Heart right ventricle (tissue), 16 donors: Measurements from ENCODE around the gene ZFR2. TPM values are rescaled to one million over a fixed set of nuclear protein-coding genes. Genes with fewer than 3 reads are reported as not detected.
"Not testable (repeated sequence)": the region's sequence is repeated elsewhere in the genome, so short reads cannot be mapped to it uniquely, and the experiment has no call there.

Experiments used
- ATAC-seq, 8 donors: fragments of 200-7000 bp; cut with Tn5 transposase; one replicate each; pipeline ENCODE4 v1.9.1; 2020; ENCODE audit warnings: mild to moderate bottlenecking in 8 of 8, moderate library complexity in 8 of 8, moderate number of reproducible peaks in 1 of 8
- DNase-seq, 2 donors: peaks; one replicate each; pipeline ENCODE4 v3.0.0-alpha.2; 2020
- H3K27ac ChIP-seq, 10 donors: fragments of 200-600 bp; sonication (generic) in 2 of 10; one replicate each; pipeline versions ENCODE4 v1.5.0 to v1.8.0; 2020 to 2022; ENCODE audit warnings: mild to moderate bottlenecking in 3 of 10
- H3K27me3 ChIP-seq, 7 donors: fragments of 200-600 bp; one replicate each; pipeline ENCODE4 v1.8.0; 2021 to 2022; ENCODE audit warnings: mild to moderate bottlenecking in 2 of 7
- H3K36me3 ChIP-seq, 9 donors: fragments of 200-600 bp; sonication (generic) in 1 of 9; one replicate each; pipeline versions ENCODE4 v1.5.0 to v1.8.0; 2020 to 2022; ENCODE audit warnings: mild to moderate bottlenecking in 2 of 9
- H3K4me1 ChIP-seq, 9 donors: fragments of 200-600 bp; sonication (generic) in 1 of 9; one replicate each; pipeline versions ENCODE4 v1.5.0 to v1.8.0; 2020 to 2022; ENCODE audit warnings: mild to moderate bottlenecking in 4 of 9
- H3K4me3 ChIP-seq, 10 donors: fragments of 200-600 bp; sonication (generic) in 2 of 10; one replicate each; pipeline versions ENCODE4 v1.5.0 to v1.8.0; 2020 to 2022; ENCODE audit warnings: mild to moderate bottlenecking in 7 of 10, moderate library complexity in 2 of 10
- H3K9me3 ChIP-seq, 11 donors: fragments of 200-600 bp in 10 of 11; sonication (generic) in 2 of 11; one replicate each; pipeline versions ENCODE4 v1.5.0 to v1.8.0; 2013 to 2022; ENCODE audit warnings: mild to moderate bottlenecking in 2 of 11, control low read depth in 1 of 11, moderate library complexity in 1 of 11
- CTCF ChIP-seq, 9 donors: fragments of 200-600 bp; sonication (generic) in 2 of 9; IDR thresholded peaks; one replicate each; pipeline versions ENCODE4 v1.5.0 to v1.8.0; 2021 to 2022; ENCODE audit warnings: antibody characterized with exemption in 9 of 9, mild to moderate bottlenecking in 5 of 9, moderate library complexity in 1 of 9
- WGBS, 2 donors: extraction: QIAGEN DNeasy Blood & Tissue Kit; methylation state at CpG; one replicate each; pipeline ENCODE4 v1.1.7; 2013; ENCODE audit warnings: inconsistent platforms in 1 of 2; 5-methylcytosine and 5-hydroxymethylcytosine counted together
- intact Hi-C, 10 donors: fragments of 100-400 bp; cut with DNase I; formaldehyde crosslinking; loops; one replicate each; pipeline versions ENCODE4 v1.11.1 to v1.14.2; 2022
- polyA plus RNA-seq, 2 donors: library from polyadenylated mRNA; stranded (reverse); fragments of 200-250 nt; gene quantifications; one replicate each; pipeline ENCODE4 v1.2.3, GENCODE V29; 2013
- total RNA-seq, 10 donors: library from RNA; stranded (reverse); fragmentation: NEBNext Ultra II Directional in 3 of 10; extraction: Animal tissue kit (Norgen Biotek cat#: 25700) in 3 of 10; gene quantifications; one replicate each; pipeline versions ENCODE4 v1.2.1 to v1.2.4, GENCODE V29; 2021 to 2023
- donor health status: Arrhythmogenic right ventricular cardiomyopathy.
- donor health status: ischemic (EF 13 %, LVEDD 7.1; RV severe dilation, severe dysfunction).
- donor health status: healthy with polysubstance abuse.
- donor health status: DM: no; HTN: yes; CAD: no.
- donor health status: DM: no; HTN: no; CAD: no.
- donor health status: ischemic (EF 25% LVEDD 6.9; RV normal size, moderate dysfunction).
- donor health status: ischemic (EF 25% LVEDD 5.7; RV mildly dilated, moderate dysfunction).
- donor health status: healthy.
- donor health status: DM: yes; HTN: yes; CAD: no.
- donor health status: Ischemic cardiomyopathy.
- donor health status: ischemic (EF 35%, LVEDD 5.7; RV mildly dilated, moderate dysfunction).
- donor health status: nonischemic (EF 11% LVEDD 7.7; RV severe dilation, severe dysfunction).
- donor health status: DM: yes; HTN: yes; CAD: no.
- donor health status: PGD.
- donor health status: ischemic (EF 29% LVEDD 5.4; RV normal size, mild dysfunction).
- donor health status: nonischemic (EF 23%, LVEDD 6.1; RV moderate dilation, normal function).

Gene ZFR2
- total and polyA plus RNA-seq, 12 donors: 0.04 to 0.29 TPM; not detected in 10

- Histone ChIP-seq H3K4me1 (peaks cover 0 to 6% (median 0%) of the 10 kb centered on the region in 9 donors), H3K9me3 (no peaks in the 10 kb centered on the region), H3K4me3 (no peak within 1 kb of the TSS), H3K36me3 (no peaks in the 10 kb centered on the region), H3K27me3 (peaks cover 8 to 75% (median 65%) of the 10 kb centered on the region in 7 donors), H3K27ac (no peak within 1 kb of the TSS)
- WGBS, 2 donors: 2% methylated on average over 47 to 49 of the region's 49 CpGs
- intact Hi-C loops: no loop called here
- TF ChIP-seq CTCF (IDR thresholded peaks at IDR 0.05): no peak
- DNase-seq (no peak), ATAC-seq (no peak)
These were observed 11.8 kb upstream of the ZFR2 start, which contains the start of gene ATCAY for GRCh38 chr19:3880471-3881271. TSS of gene ATCAY (plus strand) at chr19:3880685. CDS start at chr19:3885768, 5,083 bp downstream.

GRCh38 chr19:3879656-3880055, 10.8 kb upstream of the ZFR2 start:
- no peak for TF ChIP-seq CTCF (IDR thresholded peaks at IDR 0.05)
- ATAC-seq (no peak), DNase-seq (no peak)
- Histone ChIP-seq H3K36me3 (no peaks in the 10 kb centered on the region), H3K4me3 (no peak overlapping the region), H3K4me1 (peaks cover 0 to 6% (median 0%) of the 10 kb centered on the region in 9 donors), H3K27ac (no peak overlapping the region), H3K9me3 (no peaks in the 10 kb centered on the region), H3K27me3 (peaks cover 8 to 74% (median 63%) of the 10 kb centered on the region in 7 donors)
- 54 to 64% methylated on average over 12 of the region's 12 CpGs for WGBS, 2 donors
- intact Hi-C loops: no loop called here

GRCh38 chr19:3874695-3875094, 5.9 kb upstream of the ZFR2 start:
- peaks cover 0 to 56% (median 46%) of the 10 kb centered on the region in 7 donors for H3K27me3 ChIP-seq
- DNase-seq, ATAC-seq, H3K27ac ChIP-seq, intact Hi-C loops, H3K4me3 ChIP-seq, H3K4me1 ChIP-seq, H3K9me3 ChIP-seq, H3K36me3 ChIP-seq: not testable (repeated sequence)
- WGBS, 2 donors: 80 to 81% methylated on average over 13 of the region's 13 CpGs

- ATAC-seq (no peak), DNase-seq (no peak)
- intact Hi-C loops: no loop called here
- no peaks in the 10 kb centered on the region for H3K36me3 ChIP-seq
- H3K4me1 ChIP-seq: peaks cover 0 to 5% (median 0%) of the 10 kb centered on the region in 9 donors
- H3K27me3 ChIP-seq: peaks cover 13 to 58% (median 49%) of the 10 kb centered on the region in 7 donors
- no peaks in the 10 kb centered on the region for H3K9me3 ChIP-seq
- 55 to 67% methylated on average over 4 of the region's 4 CpGs for WGBS, 2 donors
- no peak overlapping the region for H3K4me3 ChIP-seq
- no peak for TF ChIP-seq CTCF (IDR thresholded peaks at IDR 0.05)
- no peak overlapping the region for H3K27ac ChIP-seq
These were observed 4.3 kb upstream of the ZFR2 start for GRCh38 chr19:3873151-3873550.
